Activated CD8-positive, alpha-beta memory T cell treated with anti-CD3 and anti-CD28 coated beads, Interleukin-2, amount 10 ng/mL, durations not matched to agents 7 days and 5 days (primary cell): ENCODE data around the gene GIMAP7. TPM values are rescaled to one million over a fixed set of nuclear protein-coding genes. Genes with fewer than 3 reads are reported as not detected.

ENCODE experiments used
- ATAC-seq: fragments of 150-1000 bp; cut with Tn5 transposase; one replicate; pipeline ENCODE4 v1.10.0; 2021; ENCODE audit warnings: moderate library complexity
- CTCF ChIA-PET: fragments of 350-600 bp; sonication (Branson Sonifier 250); formaldehyde crosslinking; loops from one replicate; lab custom pipeline; 2021; ENCODE audit warnings: antibody characterized with exemption; lab: Charles Lee
- DNase-seq: peaks from one replicate; pipeline ENCODE4 v3.0.0-alpha.2; 2020
- H3K27ac Mint-ChIP-seq: one replicate; pipeline ENCODE4 v1.8.0; 2021; ENCODE audit warnings: mild to moderate bottlenecking, mixed read lengths
- H3K27me3 Mint-ChIP-seq: one replicate; pipeline ENCODE4 v1.8.0; 2021; ENCODE audit warnings: mixed read lengths
- H3K36me3 Mint-ChIP-seq: one replicate; pipeline ENCODE4 v1.8.0; 2021; ENCODE audit warnings: mild to moderate bottlenecking, mixed read lengths
- H3K4me1 Mint-ChIP-seq: one replicate; pipeline ENCODE4 v1.8.0; 2021; ENCODE audit warnings: mixed read lengths
- H3K4me3 Mint-ChIP-seq: one replicate; pipeline ENCODE4 v1.8.0; 2021; ENCODE audit warnings: mild to moderate bottlenecking, moderate library complexity, mixed read lengths
- H3K9me3 Mint-ChIP-seq: one replicate; pipeline ENCODE4 v1.8.0; 2022; ENCODE audit warnings: low read depth, mixed read lengths
- total RNA-seq, 2 experiments: library from RNA; stranded (reverse); gene quantifications; one replicate each; pipeline ENCODE4 v1.2.3, GENCODE V29; 2021

Gene GIMAP7
- total RNA-seq, 2 experiments from 2014 or later, result 49.9 to 89.7 TPM

DNA sequence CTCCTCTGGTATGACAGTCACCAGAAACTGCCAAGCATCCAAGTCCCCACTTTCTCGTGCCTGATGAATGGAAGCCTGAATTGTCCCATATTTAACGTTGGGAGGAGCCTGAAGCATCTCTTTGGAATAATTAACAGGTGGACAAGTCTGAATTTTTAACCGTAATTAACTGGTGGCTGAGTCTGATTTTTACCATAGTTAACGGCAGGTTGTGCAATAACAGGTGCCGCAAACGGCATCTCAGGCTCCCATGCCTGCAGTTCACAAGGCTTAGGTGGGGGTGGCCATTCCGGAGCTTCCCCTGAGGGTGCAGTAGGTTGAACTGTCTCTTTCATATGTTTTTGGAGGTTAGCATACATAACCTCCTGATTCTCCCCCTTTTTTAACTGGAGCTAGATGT lies 50.6 kb downstream of the GIMAP7 start:
- peaks cover 60% of the 10 kb centered on the region for H3K4me1 Mint-ChIP-seq
- DNase-seq (no peak), ATAC-seq (no peak)
- peaks cover 49% of the 10 kb centered on the region for H3K36me3 Mint-ChIP-seq
- no peaks in the 10 kb centered on the region for H3K27me3 Mint-ChIP-seq
- H3K4me3 Mint-ChIP-seq, result no peak overlapping the region
- H3K9me3 Mint-ChIP-seq, result peaks cover 3% of the 10 kb centered on the region
- CTCF ChIA-PET, result no interaction called here
- H3K27ac Mint-ChIP-seq, result peak overlapping the region; percentile 18

DNA sequence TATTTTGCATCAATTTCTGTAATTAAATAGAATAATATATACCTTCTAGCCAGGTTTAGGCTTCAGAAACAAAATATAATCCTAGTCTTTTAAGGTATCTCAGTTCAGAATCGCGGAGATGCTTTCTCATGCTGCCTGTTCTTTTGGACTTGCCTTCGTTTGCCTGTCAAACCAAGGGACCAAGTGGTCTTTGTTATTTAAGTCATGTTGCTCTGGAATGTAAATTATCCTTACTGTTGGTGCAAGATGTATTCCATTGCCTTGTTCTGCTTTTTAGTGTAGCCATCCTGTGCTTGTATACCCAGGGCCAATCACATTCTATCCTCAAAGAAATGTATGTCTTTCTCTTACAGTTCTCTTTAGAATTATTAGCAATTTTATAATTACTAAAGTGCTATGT lies 51.5 kb downstream of the GIMAP7 start:
- Mint-ChIP-seq H3K4me1 (peaks cover 68% of the 10 kb centered on the region), H3K4me3 (no peak overlapping the region), H3K9me3 (peaks cover 2% of the 10 kb centered on the region), H3K27ac (peak overlapping the region; percentile 30), H3K36me3 (peaks cover 50% of the 10 kb centered on the region), H3K27me3 (no peaks in the 10 kb centered on the region)
- ATAC-seq (no peak), DNase-seq (no peak)
- CTCF ChIA-PET, result interaction anchor here (1.3 to 5.1 kb wide), 3 partner anchors 115 to 189 kb away, joined by 3 to 52 read pairs (median 29); partner anchors contain the start of gene GIMAP8

DNA sequence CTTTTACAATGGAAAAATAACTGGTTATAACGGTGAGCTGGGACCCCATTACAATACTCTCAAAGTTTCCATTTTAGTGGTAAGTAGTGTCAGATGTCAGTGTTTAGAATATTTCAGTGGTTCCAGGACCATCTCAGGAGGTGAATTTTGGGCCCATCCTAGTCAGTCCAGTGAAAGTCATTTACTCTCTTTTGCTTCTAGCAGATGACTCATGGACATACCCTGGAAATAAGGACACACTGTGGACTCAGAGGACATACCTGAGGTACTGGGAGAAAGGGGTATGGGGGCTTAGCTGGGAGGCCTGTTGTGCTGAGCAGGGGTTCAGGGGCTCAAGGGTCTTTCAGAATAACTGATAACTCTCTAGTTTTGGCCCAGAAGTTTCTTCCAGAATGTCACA lies 51.9 kb downstream of the GIMAP7 start:
- H3K27me3 Mint-ChIP-seq, result no peaks in the 10 kb centered on the region
- ATAC-seq, result peak; percentile 4
- CTCF ChIA-PET, result interaction anchor here (0.9 to 5.1 kb wide), 7 partner anchors 12 to 188 kb away, joined by 3 to 52 read pairs (median 5); partner anchors contain the start of genes GIMAP7 and GIMAP8
- peaks cover 52% of the 10 kb centered on the region for H3K36me3 Mint-ChIP-seq
- H3K27ac Mint-ChIP-seq, result peak overlapping the region; percentile 96
- peaks cover 2% of the 10 kb centered on the region for H3K9me3 Mint-ChIP-seq
- peaks cover 68% of the 10 kb centered on the region for H3K4me1 Mint-ChIP-seq
- DNase-seq, result no peak
- H3K4me3 Mint-ChIP-seq, result peak overlapping the region; percentile 88

DNA sequence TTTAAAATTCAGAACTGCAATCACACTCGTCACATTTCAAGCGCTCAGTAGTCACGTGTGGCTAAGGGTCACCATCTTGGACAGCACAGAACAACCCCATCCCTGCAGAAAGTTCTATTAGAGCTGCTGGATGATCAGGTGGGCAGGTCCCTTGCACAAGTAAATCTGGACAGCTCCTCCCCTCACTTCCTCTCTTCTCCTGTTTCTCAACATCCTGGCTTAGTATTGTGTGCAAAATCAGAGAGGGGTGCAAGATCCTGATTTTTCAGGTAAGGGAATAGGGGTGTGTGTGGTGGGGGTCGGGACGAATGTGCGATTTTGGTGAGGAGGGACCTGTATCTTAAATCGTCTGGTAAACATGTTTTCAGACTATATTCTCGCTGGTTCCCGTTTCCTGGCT lies 52.5 kb downstream of the GIMAP7 start, which contains the start of gene GIMAP4:
GIMAP4 (plus strand) TSS at position 222 of the 400 bp plus-strand sequence. CDS start 2,512 bp downstream, outside the sequence.
- ATAC-seq, result peak; percentile 68
- peak; percentile 58 for DNase-seq
- Mint-ChIP-seq H3K36me3 (peaks cover 54% of the 10 kb centered on the region), H3K27ac (peak within 1 kb of the TSS; percentile 96), H3K27me3 (no peaks in the 10 kb centered on the region), H3K4me1 (peaks cover 70% of the 10 kb centered on the region), H3K9me3 (peaks cover 4% of the 10 kb centered on the region), H3K4me3 (peak within 1 kb of the TSS; percentile 88)
- CTCF ChIA-PET, result interaction anchor here (0.9 to 5.1 kb wide), 9 partner anchors 13 to 190 kb away, joined by 3 to 52 read pairs (median 5); partner anchors contain the start of genes GIMAP7 and GIMAP8

DNA sequence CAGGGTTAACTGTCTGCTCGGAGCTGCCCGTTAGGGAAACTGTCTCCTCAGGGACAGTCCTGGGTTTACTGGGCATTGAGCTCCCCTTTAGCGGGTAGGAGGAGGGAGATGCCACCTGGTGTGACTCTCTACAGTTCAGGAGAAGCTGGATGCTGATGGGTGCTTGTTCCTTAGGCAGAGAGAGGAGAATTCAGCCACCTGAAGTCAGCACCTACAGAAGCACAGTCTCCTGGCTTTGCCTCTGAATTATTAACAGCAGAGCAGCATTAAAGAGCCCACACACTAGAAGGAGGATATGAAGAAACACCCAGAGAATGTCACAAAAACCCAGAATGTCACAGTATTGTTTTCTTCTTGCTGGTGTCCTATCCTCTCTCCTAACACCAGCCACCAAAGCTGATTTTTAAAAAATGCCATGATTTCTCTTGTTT lies 53.2 kb downstream of the GIMAP7 start:
- CTCF ChIA-PET, result interaction anchor here (0.7 to 5.1 kb wide), 18 partner anchors 39 to 189 kb away, joined by 3 to 52 read pairs (median 4); partner anchors contain the start of genes GIMAP2, GIMAP5, GIMAP6 and GIMAP7
- DNase-seq (no peak), ATAC-seq (peak; percentile 34)
- Mint-ChIP-seq H3K36me3 (peaks cover 57% of the 10 kb centered on the region), H3K27me3 (no peaks in the 10 kb centered on the region), H3K9me3 (peaks cover 10% of the 10 kb centered on the region), H3K4me1 (peaks cover 67% of the 10 kb centered on the region), H3K4me3 (peak overlapping the region; percentile 88), H3K27ac (peak overlapping the region; percentile 96)

DNA sequence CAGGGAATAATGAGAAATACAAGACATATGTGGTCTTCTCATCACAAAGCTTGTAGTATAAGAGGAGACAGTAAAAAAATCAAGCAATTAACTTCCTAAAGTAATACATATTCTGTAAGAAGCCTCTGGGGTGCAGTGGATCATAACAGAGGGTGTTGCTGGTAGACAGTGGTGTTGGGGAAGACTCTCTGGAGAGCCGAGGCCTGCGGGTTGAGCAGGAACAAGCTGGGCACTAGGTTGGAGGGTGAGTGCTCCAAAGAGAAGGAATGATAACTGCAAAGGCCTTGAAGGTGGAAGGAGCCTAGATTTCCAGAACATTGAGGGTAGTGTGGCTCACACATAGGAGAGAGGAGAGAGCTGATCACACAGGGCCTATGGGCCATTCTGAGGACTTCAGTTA lies 54.0 kb downstream of the GIMAP7 start:
- Mint-ChIP-seq H3K27ac (peak overlapping the region; percentile 96), H3K4me1 (peaks cover 58% of the 10 kb centered on the region), H3K9me3 (peaks cover 16% of the 10 kb centered on the region), H3K4me3 (peak overlapping the region; percentile 88), H3K27me3 (no peaks in the 10 kb centered on the region), H3K36me3 (peaks cover 62% of the 10 kb centered on the region)
- DNase-seq (peak; percentile 59), ATAC-seq (peak; percentile 60)
- CTCF ChIA-PET, result interaction anchor here (0.7 to 5.1 kb wide), 17 partner anchors 15 to 188 kb away, joined by 3 to 52 read pairs (median 4); partner anchors contain the start of genes GIMAP2, GIMAP5, GIMAP6 and GIMAP7

DNA sequence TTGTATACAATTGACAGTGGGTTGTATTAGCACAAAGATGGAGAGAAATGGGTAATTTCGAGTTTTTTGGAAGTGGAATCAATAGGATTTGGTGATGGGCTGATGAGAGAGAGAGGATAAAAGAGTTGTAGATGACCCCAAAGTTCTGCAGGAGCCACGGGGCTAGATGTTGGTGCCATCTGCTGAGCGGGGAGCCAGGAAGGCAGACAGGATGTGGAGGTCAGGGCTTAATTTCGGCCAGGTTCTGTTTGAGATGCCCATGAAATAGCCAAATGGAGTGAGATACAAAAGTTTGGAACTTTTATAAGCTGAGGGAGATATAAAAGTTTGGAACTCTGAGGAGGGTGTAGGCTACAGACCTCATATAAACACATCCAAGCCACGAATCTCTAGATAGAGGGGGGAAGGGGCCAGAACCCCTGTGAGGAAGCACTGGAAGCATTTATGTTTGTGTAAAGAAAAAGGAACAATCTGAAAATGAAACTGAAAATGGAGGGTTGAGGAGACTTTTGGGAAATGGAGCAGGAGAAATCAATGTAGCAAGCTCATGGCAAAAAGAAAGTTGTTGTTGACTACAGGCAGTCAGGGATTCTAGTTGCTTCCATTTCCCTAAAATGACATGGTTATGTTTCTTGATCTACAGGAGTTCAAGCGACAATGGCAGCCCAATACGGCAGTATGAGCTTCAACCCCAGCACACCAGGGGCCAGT lies 54.7 kb downstream of the GIMAP7 start:
- Mint-ChIP-seq H3K9me3 (peaks cover 19% of the 10 kb centered on the region), H3K27me3 (no peaks in the 10 kb centered on the region), H3K36me3 (peaks cover 68% of the 10 kb centered on the region), H3K4me1 (peaks cover 51% of the 10 kb centered on the region), H3K4me3 (peak overlapping the region; percentile 88), H3K27ac (peak overlapping the region; percentile 96)
- CTCF ChIA-PET, result interaction anchor here (0.7 to 5.1 kb wide), 13 partner anchors 14 to 187 kb away, joined by 3 to 52 read pairs (median 4); partner anchors contain the start of genes GIMAP5, GIMAP6, GIMAP7 and GIMAP8
- DNase-seq (no peak), ATAC-seq (no peak)

Other genes with a start within 250 kb of the GIMAP7 start
- 10 to 100 TPM; 24.7 to 25.3 TPM for gene LRRC61, start 191.5 kb upstream of the GIMAP7 start, total RNA-seq
- gene ACTR3C, start 191.3 kb upstream of the GIMAP7 start, total RNA-seq, result 1 to 10 TPM; 4.0 to 4.8 TPM
- not detected for gene RARRES2, start 173.2 kb upstream of the GIMAP7 start, total RNA-seq
- 10 to 100 TPM; 51.4 to 55.5 TPM for gene REPIN1, start 146.1 kb upstream of the GIMAP7 start, total RNA-seq
- 1 to 10 TPM; 7.5 to 8.4 TPM for gene ZNF775, start 135.5 kb upstream of the GIMAP7 start, total RNA-seq
- 10 to 100 TPM in 1 of 2 experiments, 1 to 10 TPM in 1; 9.9 to 13.1 TPM for gene GIMAP8, start 64.2 kb upstream of the GIMAP7 start, total RNA-seq
- gene GIMAP4, start 52.5 kb downstream of the GIMAP7 start, total RNA-seq, result 100 to 1,000 TPM in 1 of 2 experiments, 10 to 100 TPM in 1; 60.5 to 145 TPM
- 10 to 100 TPM; 54.6 to 65.0 TPM for gene GIMAP6, start 117.5 kb downstream of the GIMAP7 start, total RNA-seq
- gene GIMAP2, start 170.8 kb downstream of the GIMAP7 start, total RNA-seq, result 10 to 100 TPM; 60.3 to 80.0 TPM
- gene GIMAP1, start 201.7 kb downstream of the GIMAP7 start, total RNA-seq, result 10 to 100 TPM in 1 of 2 experiments, 1 to 10 TPM in 1; 6.8 to 12.4 TPM
- 10 to 100 TPM; 41.0 to 42.5 TPM for gene GIMAP5, start 222.5 kb downstream of the GIMAP7 start, total RNA-seq